WERI-Rb-1 (cell line): ENCODE results near the gene NANOS3.

Source experiments
- DNase-seq: peaks from one replicate; pipeline ENCODE4 v3.0.0-alpha.2; 2020
- H3K27ac ChIP-seq: fragments of 250-450 bp; sonication (Bioruptor Pico); 2 replicates; pipeline ENCODE4 v1.5.1; 2020; ENCODE audit warnings: mild to moderate bottlenecking, moderate library complexity
- H3K27me3 ChIP-seq: fragments of 250-450 bp; sonication (Bioruptor Pico); 2 replicates; pipeline ENCODE4 v1.5.1; 2021; ENCODE audit warnings: mild to moderate bottlenecking, low read depth, moderate library complexity; ENCODE audit not compliant: insufficient read depth, severe bottlenecking
- H3K36me3 ChIP-seq: fragments of 250-450 bp; sonication (Bioruptor Pico); 2 replicates; pipeline ENCODE4 v1.5.1; 2020; ENCODE audit warnings: mild to moderate bottlenecking, moderate library complexity
- H3K4me3 ChIP-seq: 2 replicates; pipeline ENCODE4 v1.5.1; 2011; ENCODE audit warnings: low read depth, mild to moderate bottlenecking, control low read depth, low read length
- H3K9me3 ChIP-seq: fragments of 250-450 bp; sonication (Bioruptor Pico); 2 replicates; pipeline ENCODE4 v1.5.1; 2021; ENCODE audit warnings: mild to moderate bottlenecking, moderate library complexity; ENCODE audit not compliant: severe bottlenecking
- CTCF ChIP-seq: IDR thresholded peaks from 2 replicates; pipeline ENCODE4 v1.5.1; 2011; ENCODE audit warnings: low read depth, mild to moderate bottlenecking, control low read depth, inconsistent platforms, low read length

NANOS3 gene

DNA sequence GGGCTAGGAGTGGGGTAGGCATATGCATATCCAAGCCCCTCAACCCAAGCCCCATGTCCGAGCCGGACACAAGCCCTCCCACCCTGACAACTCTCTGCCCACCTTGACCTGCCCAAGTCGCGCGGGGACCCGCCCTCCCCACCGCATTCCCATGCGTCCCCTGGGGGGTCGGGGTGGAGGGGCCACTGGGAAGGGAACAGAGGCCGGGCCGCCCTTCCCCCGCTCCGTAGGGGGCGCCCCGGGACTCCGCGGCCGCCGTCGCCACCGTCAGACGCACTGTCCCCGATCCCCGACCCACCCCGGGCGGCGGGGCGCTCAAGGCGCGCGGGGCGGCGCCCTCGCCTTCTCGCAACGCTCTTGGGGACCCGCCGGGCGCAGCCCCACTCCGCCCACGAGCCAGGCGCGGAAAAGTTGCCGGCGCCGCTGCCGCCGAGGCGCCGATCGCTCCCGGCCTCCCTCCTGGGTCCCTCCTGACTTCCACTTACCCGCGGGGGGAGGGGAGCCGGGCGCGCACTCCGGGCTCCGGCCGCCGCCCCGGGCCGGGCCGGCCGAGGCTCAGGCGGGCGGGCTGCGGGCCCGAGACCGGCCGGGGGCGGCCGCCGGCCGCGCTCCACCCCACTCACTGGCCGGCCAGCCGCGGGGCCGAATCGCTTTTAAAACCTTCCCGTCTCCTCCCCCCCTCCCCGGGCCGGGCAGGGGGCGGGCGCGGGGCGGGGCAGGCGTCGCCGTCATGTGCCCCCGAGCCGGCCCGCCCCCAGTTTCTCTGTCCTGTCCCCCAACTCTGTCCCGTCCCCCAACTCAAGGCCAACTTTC lies 34.4 kb upstream of the NANOS3 start:
- 0 out of 2 replicates have a peak, but pooled peaks have one; percentile 25 for TF ChIP-seq CTCF
- DNase-seq: peak; percentile 62
- H3K9me3 ChIP-seq: no peaks in the 10 kb centered on the region
- peak overlapping the region; percentile 70 for H3K27ac ChIP-seq
- H3K27me3 ChIP-seq: no peaks in the 10 kb centered on the region
- H3K4me3 ChIP-seq: peak overlapping the region; percentile 60
- H3K36me3 ChIP-seq: no peaks in the 10 kb centered on the region

DNA sequence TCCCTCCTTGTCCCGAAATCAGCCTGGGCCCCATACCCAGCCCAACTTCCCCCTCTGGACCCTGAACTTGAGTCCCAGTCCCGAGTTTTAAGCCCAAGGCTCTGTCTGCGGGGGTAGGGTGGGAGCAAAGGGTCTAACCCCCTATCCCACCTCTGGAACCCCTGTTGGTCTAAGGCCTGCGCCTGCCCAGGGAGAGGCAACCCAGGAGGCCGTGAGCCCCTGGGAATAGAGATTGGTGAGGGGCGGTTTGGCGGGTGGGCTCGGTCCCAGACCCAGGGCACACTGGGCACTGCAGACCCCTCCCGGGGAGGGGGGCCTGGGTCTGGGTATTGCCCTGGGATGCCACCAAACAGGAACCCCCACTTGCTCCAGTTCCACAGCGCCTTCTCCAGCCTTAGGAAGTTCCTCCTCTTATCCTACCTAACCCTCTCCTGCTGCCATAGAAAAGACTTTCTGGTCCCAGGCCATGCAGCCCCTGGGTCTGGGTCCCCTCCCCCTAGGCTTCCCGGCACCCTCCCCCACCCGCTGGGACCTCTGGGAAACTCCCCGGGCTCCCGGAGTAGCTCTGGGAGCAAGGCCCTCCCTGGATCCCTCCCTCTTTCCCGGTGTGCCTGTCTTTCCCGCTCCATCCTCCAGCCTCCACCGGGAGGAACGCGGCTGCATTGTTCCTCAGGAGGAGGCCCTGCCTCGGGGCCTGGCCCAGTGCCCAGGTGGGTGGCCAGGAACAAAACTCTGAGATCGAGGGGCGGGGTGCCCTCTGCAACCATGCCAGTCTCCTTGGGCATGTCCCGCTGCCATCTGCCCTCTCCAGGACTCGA lies 33.6 kb upstream of the NANOS3 start:
- Histone ChIP-seq H3K27me3 (no peaks in the 10 kb centered on the region), H3K36me3 (no peaks in the 10 kb centered on the region), H3K4me3 (peak overlapping the region; percentile 60), H3K9me3 (no peaks in the 10 kb centered on the region), H3K27ac (peak overlapping the region; percentile 44; the same call in 1 of the 2 replicates)
- no peak for TF ChIP-seq CTCF
- DNase-seq: peak; percentile 45

DNA sequence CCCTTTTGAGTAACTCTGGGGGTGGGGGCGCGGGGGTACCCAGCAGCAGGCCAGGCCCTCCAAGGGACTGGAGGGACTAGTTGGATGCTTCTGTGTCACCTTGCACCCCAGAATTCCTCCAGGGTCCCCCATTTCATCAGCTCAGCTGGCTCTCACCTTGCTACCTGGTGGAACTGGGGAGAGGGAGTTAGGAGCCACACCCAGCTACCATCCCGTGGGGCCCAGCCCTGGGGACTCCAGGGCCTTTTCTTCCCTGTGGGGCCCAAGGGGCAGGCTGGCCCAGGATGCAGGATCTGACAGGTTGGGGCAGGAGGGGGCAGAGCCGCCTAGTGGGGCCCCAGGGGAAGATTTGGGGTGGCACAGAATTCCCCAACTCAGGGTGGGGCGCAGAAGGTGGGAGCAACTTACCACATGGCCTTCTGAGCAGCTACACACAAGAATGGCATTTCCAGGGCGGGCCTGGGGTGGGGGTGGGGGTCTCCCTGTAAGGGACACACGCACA lies 32.8 kb upstream of the NANOS3 start:
- no peaks in the 10 kb centered on the region for H3K9me3 ChIP-seq
- DNase-seq: no peak
- no peaks in the 10 kb centered on the region for H3K27me3 ChIP-seq
- no peak for TF ChIP-seq CTCF
- no peak overlapping the region for H3K27ac ChIP-seq
- no peaks in the 10 kb centered on the region for H3K36me3 ChIP-seq
- no peak overlapping the region for H3K4me3 ChIP-seq

- H3K27ac ChIP-seq: peak overlapping the region; percentile 74
- TF ChIP-seq CTCF: no peak
These were observed 30.2 kb upstream of the NANOS3 start for GRCh38 chr19:13846557-13847406.

More at GRCh38 chr19:13846557-13847406, 30.2 kb upstream of the NANOS3 start:
- peak; percentile 56 for DNase-seq
- Histone ChIP-seq H3K9me3 (no peaks in the 10 kb centered on the region), H3K4me3 (peak overlapping the region; percentile 47), H3K36me3 (no peaks in the 10 kb centered on the region), H3K27me3 (no peaks in the 10 kb centered on the region)
